Subcutaneous abdominal adipose tissue (tissue), 5 donors: ENCODE results near the gene LRRC3.
A peak's percentile ranks its signal among the peaks of the same experiment; 100 is the strongest.

ENCODE experiments used
- H3K27ac ChIP-seq: one replicate; pipeline ENCODE4 v1.7.0; 2013; ENCODE audit warnings: low read depth, mild to moderate bottlenecking, inconsistent platforms, low read length, moderate library complexity
- H3K27me3 ChIP-seq, 5 donors: one replicate each; pipeline ENCODE4 v1.7.0; 2013; ENCODE audit warnings: low read length in 5 of 5, inconsistent platforms in 1 of 5; ENCODE audit not compliant: control insufficient read depth in 5 of 5, insufficient read depth in 4 of 5
- H3K36me3 ChIP-seq, 5 donors: one replicate each; pipeline ENCODE4 v1.7.0; 2013; ENCODE audit warnings: low read length in 5 of 5; ENCODE audit not compliant: control insufficient read depth in 5 of 5, insufficient read depth in 5 of 5
- H3K4me1 ChIP-seq, 5 donors: one replicate each; pipeline ENCODE4 v1.7.0; 2013; ENCODE audit warnings: low read length in 5 of 5, mild to moderate bottlenecking in 3 of 5, moderate library complexity in 1 of 5; ENCODE audit not compliant: control insufficient read depth in 5 of 5, insufficient read depth in 5 of 5
- H3K4me3 ChIP-seq, 5 donors: one replicate each; pipeline ENCODE4 v1.7.0; 2013; ENCODE audit warnings: low read length in 5 of 5, low read depth in 1 of 5
- H3K9ac ChIP-seq, 5 donors: one replicate each; pipeline ENCODE4 v1.7.0; 2013; ENCODE audit warnings: low read length in 5 of 5, mild to moderate bottlenecking in 4 of 5, moderate library complexity in 3 of 5
- H3K9me3 ChIP-seq, 5 donors: one replicate each; pipeline ENCODE4 v1.7.0; 2013; ENCODE audit warnings: low read length in 5 of 5; ENCODE audit not compliant: control insufficient read depth in 5 of 5
- donor health status: healthy.
- donor health status: healthy.
- donor health status: healthy.
- donor health status: healthy.
- donor health status: healthy.

Gene LRRC3

DNA sequence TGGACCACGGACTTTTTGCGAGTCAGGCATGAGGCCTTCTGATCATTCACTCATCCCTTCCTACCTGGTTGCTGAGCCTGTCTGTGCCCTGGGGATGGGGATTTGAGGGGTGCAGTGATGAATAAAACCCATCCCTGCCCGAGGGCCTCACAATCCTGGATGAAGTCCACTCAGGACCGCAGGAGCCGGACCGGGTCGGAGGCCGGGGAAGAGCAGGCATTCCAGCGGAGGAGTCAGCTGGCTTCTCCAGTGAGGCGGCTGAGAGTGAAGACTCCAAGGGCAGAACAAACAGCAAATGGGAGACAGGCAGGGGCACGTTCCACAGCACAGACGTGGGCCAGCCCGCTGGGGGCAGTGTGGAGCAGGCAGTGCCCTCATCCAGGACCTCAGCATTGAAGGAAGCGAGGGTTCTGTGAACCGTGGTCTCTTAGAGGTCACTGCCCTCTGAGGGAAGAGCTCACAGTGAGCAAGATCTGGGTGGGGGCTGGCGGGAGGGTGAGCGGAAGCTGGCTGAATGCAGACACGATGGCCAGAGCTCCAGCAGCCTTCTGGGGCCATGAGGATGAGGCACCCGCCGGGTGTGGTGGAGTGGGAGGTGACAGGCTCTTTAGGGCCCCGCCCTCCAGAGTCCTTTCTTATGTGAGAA, 10.9 kb upstream of the LRRC3 start:
- peaks cover 0 to 5% (median 2%) of the 10 kb centered on the region in 5 donors for H3K9me3 ChIP-seq
- H3K27ac ChIP-seq, result no peak overlapping the region
- H3K36me3 ChIP-seq, result peaks cover 0 to 20% (median 0%) of the 10 kb centered on the region in 5 donors
- H3K4me3 ChIP-seq, result no peak overlapping the region
- no peak overlapping the region for H3K9ac ChIP-seq
- peaks cover 4 to 29% (median 16%) of the 10 kb centered on the region in 5 donors for H3K27me3 ChIP-seq
- H3K4me1 ChIP-seq, result no peaks in the 10 kb centered on the region

DNA sequence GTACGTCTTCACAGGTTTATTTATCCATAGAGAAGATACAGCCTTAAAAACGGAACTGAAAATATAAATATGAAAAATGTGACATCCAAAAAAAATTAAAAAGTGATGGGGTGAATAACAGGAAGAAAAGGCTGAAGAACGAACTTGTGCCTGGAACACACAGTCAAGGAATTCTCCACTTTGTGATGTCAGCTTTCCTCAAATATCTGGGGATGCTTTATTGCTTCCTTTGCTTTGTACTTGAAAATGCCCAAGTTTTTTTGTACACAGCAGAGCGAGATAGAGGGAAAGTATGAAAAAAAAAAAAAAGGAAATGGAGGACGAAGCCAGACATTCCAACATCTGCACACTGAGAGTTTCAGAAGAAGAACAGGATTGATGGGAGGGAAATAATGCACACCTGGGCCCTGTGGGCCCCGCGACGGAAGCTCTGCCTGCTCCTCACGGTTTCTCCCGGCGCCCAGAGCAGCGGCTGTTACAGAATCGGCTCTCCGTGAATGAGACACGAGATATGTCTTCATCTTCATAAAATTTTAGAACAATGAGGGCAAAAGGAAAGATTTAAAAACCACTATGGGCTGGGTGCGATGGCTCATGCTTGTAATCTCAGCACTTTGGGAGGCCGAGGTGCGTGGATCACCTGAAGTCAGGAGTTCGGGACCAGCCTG, 10.0 kb upstream of the LRRC3 start:
- peaks cover 0 to 5% (median 2%) of the 10 kb centered on the region in 5 donors for H3K9me3 ChIP-seq

GRCh38 chr21:44448651-44449131, 6.6 kb upstream of the LRRC3 start:
- no peaks in the 10 kb centered on the region for H3K36me3 ChIP-seq

More for the DNA sequence above, 10.0 kb upstream of the LRRC3 start:
- Histone ChIP-seq H3K27me3 (peaks cover 7 to 36% (median 24%) of the 10 kb centered on the region in 5 donors), H3K27ac (no peak overlapping the region), H3K4me1 (no peaks in the 10 kb centered on the region), H3K4me3 (no peak overlapping the region), H3K9ac (no peak overlapping the region), H3K36me3 (peaks cover 0 to 18% (median 0%) of the 10 kb centered on the region in 5 donors)

DNA sequence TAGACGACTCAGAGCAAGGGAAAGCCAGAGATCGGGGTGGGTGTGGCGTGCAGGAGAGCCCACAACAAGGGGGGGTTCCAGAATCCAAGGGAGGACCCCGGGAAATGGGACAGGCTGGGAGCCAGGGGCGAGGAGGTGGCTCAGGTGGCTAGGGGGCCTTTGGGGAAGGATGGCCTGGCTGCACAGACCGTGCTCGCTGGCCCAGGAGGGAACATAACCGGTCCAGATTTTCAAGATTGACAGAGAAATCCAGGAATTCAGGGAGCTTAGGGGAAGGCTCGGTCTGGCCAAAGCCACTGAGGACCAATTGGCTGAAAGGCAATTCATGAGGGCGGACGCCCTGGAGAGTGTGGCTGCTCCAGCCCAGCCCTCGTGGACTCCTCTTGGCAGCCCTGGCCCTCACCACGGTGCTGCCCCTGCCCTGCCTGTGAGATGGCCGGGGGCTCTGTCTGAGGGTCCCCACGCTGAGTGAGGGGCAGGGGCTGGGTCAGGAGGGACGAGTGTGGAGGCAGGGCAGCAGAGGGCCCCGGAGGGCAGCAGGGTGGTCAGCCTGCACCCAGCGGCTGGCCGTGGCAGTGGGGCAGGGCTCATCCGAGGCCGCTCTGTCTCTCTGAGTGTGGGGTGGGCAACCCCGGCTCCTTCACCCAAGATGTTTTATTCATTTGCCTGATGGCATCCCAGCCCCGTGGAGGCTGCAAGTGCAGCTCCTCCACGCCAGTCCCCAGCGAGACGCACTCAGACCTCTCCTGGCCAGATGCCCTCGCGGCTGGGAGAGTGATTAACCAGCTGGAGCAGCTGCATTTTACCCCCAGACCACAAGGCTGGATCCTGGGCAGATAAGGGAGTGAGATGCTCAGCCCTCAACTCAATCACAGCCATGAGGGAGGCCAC, 5.6 kb upstream of the LRRC3 start:
- peaks cover 0 to 2% (median 0%) of the 10 kb centered on the region in 5 donors for H3K4me1 ChIP-seq
- H3K9me3 ChIP-seq, result peaks cover 0 to 16% (median 8%) of the 10 kb centered on the region in 5 donors
- peaks cover 10 to 32% (median 23%) of the 10 kb centered on the region in 5 donors for H3K27me3 ChIP-seq
- H3K9ac ChIP-seq, result no peak overlapping the region
- no peak overlapping the region for H3K4me3 ChIP-seq
- no peaks in the 10 kb centered on the region for H3K36me3 ChIP-seq
- no peak overlapping the region for H3K27ac ChIP-seq

More at GRCh38 chr21:44448651-44449131, 6.6 kb upstream of the LRRC3 start:
- Histone ChIP-seq H3K4me1 (no peaks in the 10 kb centered on the region), H3K4me3 (no peak overlapping the region), H3K27ac (no peak overlapping the region), H3K9me3 (peaks cover 0 to 12% (median 5%) of the 10 kb centered on the region in 5 donors), H3K9ac (no peak overlapping the region), H3K27me3 (peaks cover 10 to 35% (median 26%) of the 10 kb centered on the region in 5 donors)

- H3K27ac ChIP-seq, result no peak overlapping the region
- no peaks in the 10 kb centered on the region for H3K36me3 ChIP-seq
- no peak overlapping the region for H3K4me3 ChIP-seq
- H3K4me1 ChIP-seq, result peaks cover 0 to 4% (median 0%) of the 10 kb centered on the region in 5 donors
- no peak overlapping the region for H3K9ac ChIP-seq
- peaks cover 10 to 29% (median 20%) of the 10 kb centered on the region in 5 donors for H3K27me3 ChIP-seq
- peaks cover 0 to 16% (median 8%) of the 10 kb centered on the region in 5 donors for H3K9me3 ChIP-seq
These were observed 4.9 kb upstream of the LRRC3 start for GRCh38 chr21:44450402-44450801.

- Histone ChIP-seq H3K4me3 (no peak overlapping the region), H3K27ac (no peak overlapping the region), H3K9me3 (peaks cover 0 to 16% (median 8%) of the 10 kb centered on the region in 5 donors), H3K36me3 (no peaks in the 10 kb centered on the region), H3K27me3 (peaks cover 10 to 27% (median 20%) of the 10 kb centered on the region in 5 donors), H3K4me1 (peaks cover 0 to 7% (median 4%) of the 10 kb centered on the region in 5 donors), H3K9ac (no peak overlapping the region)
These were observed 4.3 kb upstream of the LRRC3 start for GRCh38 chr21:44450999-44451398.

DNA sequence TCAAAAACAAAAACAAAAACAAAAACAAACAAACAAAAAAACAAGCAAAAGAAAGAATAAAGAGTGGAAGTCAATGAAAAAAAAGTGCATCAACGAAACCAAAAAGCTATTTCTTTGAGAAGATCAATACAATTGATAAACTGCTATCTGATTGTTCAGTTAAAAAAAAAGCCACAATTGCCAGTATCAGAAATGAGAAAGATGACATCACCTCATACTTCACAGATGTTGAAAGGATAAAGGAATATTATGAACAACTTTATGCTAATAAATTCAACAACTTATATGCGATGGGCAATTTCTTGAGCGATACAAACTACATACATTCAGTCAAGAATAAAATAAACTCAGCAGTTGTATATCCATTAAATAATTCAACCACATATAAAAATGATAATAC, 2.2 kb upstream of the LRRC3 start:
- H3K27ac ChIP-seq, result no peak overlapping the region
- peaks cover 10 to 22% (median 20%) of the 10 kb centered on the region in 5 donors for H3K27me3 ChIP-seq
- H3K9ac ChIP-seq, result no peak overlapping the region
- H3K4me3 ChIP-seq, result no peak overlapping the region
- peaks cover 0 to 10% (median 8%) of the 10 kb centered on the region in 5 donors for H3K36me3 ChIP-seq
- H3K4me1 ChIP-seq, result peaks cover 0 to 16% (median 10%) of the 10 kb centered on the region in 5 donors
- H3K9me3 ChIP-seq, result peaks cover 0 to 16% (median 8%) of the 10 kb centered on the region in 5 donors

DNA sequence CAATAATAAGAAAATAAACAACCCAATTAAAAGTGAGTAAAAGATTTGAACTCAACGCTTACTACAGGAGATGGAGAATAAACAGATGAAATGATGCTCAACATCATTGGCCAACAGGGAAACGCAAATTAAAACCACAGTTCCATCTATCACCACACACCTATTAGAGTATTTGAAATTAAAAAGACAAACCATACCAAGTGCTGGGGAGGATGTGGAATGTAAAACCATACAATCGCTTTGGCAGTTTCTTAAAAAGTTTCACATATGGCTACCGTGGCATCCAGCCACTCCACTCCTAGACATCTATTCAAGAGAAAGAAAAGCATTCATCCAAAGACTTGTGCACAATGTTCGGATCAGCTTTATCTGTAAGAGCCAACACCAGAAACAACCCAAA, 1.3 kb upstream of the LRRC3 start:
- no peak overlapping the region for H3K9ac ChIP-seq
- peaks cover 0 to 10% (median 8%) of the 10 kb centered on the region in 5 donors for H3K36me3 ChIP-seq
- peaks cover 5 to 13% (median 11%) of the 10 kb centered on the region in 5 donors for H3K27me3 ChIP-seq
- H3K9me3 ChIP-seq, result peaks cover 0 to 16% (median 8%) of the 10 kb centered on the region in 5 donors
- H3K4me1 ChIP-seq, result peaks cover 0 to 16% (median 10%) of the 10 kb centered on the region in 5 donors
- no peak overlapping the region for H3K4me3 ChIP-seq
- no peak overlapping the region for H3K27ac ChIP-seq

- Histone ChIP-seq H3K4me3 (peak overlapping the region in 4 of 5 donors; percentile 68 to 75 (median 70)), H3K27ac (no peak overlapping the region), H3K36me3 (peaks cover 0 to 10% (median 8%) of the 10 kb centered on the region in 5 donors), H3K9ac (peak overlapping the region in 4 of 5 donors; percentile 18 to 63 (median 58)), H3K27me3 (peaks cover 0 to 2% (median under 1%) of the 10 kb centered on the region in 5 donors), H3K4me1 (peaks cover 0 to 30% (median 10%) of the 10 kb centered on the region in 5 donors), H3K9me3 (peaks cover 0 to 16% (median 8%) of the 10 kb centered on the region in 5 donors)
These were observed 359 bp downstream of the LRRC3 start for GRCh38 chr21:44455524-44456213.
